ENCODE results near the gene NOTO. TPM values are rescaled to one million over a fixed set of nuclear protein-coding genes. Genes with fewer than 3 reads are reported as not detected.
"Not testable (repeated sequence)": the region's sequence is repeated elsewhere in the genome, so short reads cannot be mapped to it uniquely, and the experiment has no call there.

Gene NOTO
- total RNA-seq, 1 donor from 2014 or later: not detected

GRCh38 chr2:73197579-73197978, 4.8 kb upstream of the NOTO start:
- Mint-ChIP-seq H3K27me3 (ENCODE audit: low read depth) (peaks cover 75% of the 10 kb centered on the region), H3K9me3 (peaks cover 6% of the 10 kb centered on the region), H3K4me1 (peaks cover 2% of the 10 kb centered on the region), H3K27ac (no peak overlapping the region), H3K4me3 (no peak overlapping the region), H3K36me3 (no peaks in the 10 kb centered on the region)
- TF ChIP-seq CTCF (IDR thresholded peaks at IDR 0.05; ENCODE audit: unreplicated experiment): no peak
- DNase-seq (ENCODE audit: low spot score in 2 of 2, unreplicated experiment in 2 of 2): no peak

- not testable (repeated sequence) for H3K9me3 Mint-ChIP-seq; H3K27ac Mint-ChIP-seq; H3K36me3 Mint-ChIP-seq; H3K4me1 Mint-ChIP-seq; H3K4me3 Mint-ChIP-seq; DNase-seq (ENCODE audit: low spot score in 2 of 2, unreplicated experiment in 2 of 2)
- peaks cover 93% of the 10 kb centered on the region for H3K27me3 Mint-ChIP-seq (ENCODE audit: low read depth)
Measured at GRCh38 chr2:73200281-73200680, 2.1 kb upstream of the NOTO start.

- H3K4me3 Mint-ChIP-seq: peak overlapping the region; percentile 36
Measured at GRCh38 chr2:73203055-73203681, 794 bp downstream of the NOTO start.

DNA sequence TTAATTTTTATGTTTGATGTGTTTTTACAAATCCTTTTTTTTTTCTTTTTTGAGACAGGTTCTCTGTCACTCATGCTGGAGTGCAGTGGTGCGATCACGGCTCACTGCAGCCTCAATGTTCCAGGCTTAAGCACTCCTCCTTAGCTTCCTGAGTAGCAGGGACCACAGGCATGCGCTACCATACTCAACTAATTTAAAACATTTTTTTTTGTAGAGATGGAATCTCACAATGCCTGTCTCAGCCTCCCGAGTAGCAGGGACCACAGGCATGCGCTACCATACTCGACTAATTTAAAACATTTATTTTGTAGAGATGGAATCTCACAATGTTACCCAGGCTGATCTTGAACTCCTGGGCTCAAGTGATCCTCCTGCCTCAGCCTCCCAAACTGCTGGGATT, 3.2 kb downstream of the NOTO start:
- Mint-ChIP-seq H3K36me3 (no peaks in the 10 kb centered on the region), H3K27me3 (ENCODE audit: low read depth) (peaks cover 89% of the 10 kb centered on the region), H3K27ac (no peak overlapping the region), H3K9me3 (peaks cover 6% of the 10 kb centered on the region), H3K4me1 (peaks cover 2% of the 10 kb centered on the region), H3K4me3 (no peak overlapping the region)
- no peak for DNase-seq (ENCODE audit: low spot score in 2 of 2, unreplicated experiment in 2 of 2)
- no peak for TF ChIP-seq CTCF (IDR thresholded peaks at IDR 0.05; ENCODE audit: unreplicated experiment)

More at GRCh38 chr2:73203055-73203681, 794 bp downstream of the NOTO start:
- Mint-ChIP-seq H3K27me3 (ENCODE audit: low read depth) (peaks cover 94% of the 10 kb centered on the region), H3K4me1 (peaks cover 2% of the 10 kb centered on the region), H3K27ac (no peak overlapping the region), H3K9me3 (peaks cover 6% of the 10 kb centered on the region), H3K36me3 (no peaks in the 10 kb centered on the region)
- DNase-seq (ENCODE audit: low spot score in 2 of 2, unreplicated experiment in 2 of 2): no peak
- TF ChIP-seq CTCF (IDR thresholded peaks at IDR 0.05; ENCODE audit: unreplicated experiment): no peak

- no peak overlapping the region for H3K4me3 Mint-ChIP-seq
Measured at GRCh38 chr2:73208258-73208657, 5.9 kb downstream of the NOTO start.

GRCh38 chr2:73210019-73210418, 7.6 kb downstream of the NOTO start:
- Mint-ChIP-seq H3K27me3 (ENCODE audit: low read depth) (peaks cover 47% of the 10 kb centered on the region), H3K27ac (no peak overlapping the region), H3K36me3 (no peaks in the 10 kb centered on the region), H3K4me3 (no peak overlapping the region), H3K9me3 (no peaks in the 10 kb centered on the region), H3K4me1 (peaks cover 12% of the 10 kb centered on the region)
- no peak for DNase-seq (ENCODE audit: low spot score in 2 of 2, unreplicated experiment in 2 of 2)
- TF ChIP-seq CTCF (IDR thresholded peaks at IDR 0.05; ENCODE audit: unreplicated experiment): no peak

More at GRCh38 chr2:73208258-73208657, 5.9 kb downstream of the NOTO start:
- Mint-ChIP-seq H3K36me3 (no peaks in the 10 kb centered on the region), H3K27ac (no peak overlapping the region), H3K27me3 (ENCODE audit: low read depth) (peaks cover 64% of the 10 kb centered on the region), H3K4me1 (peaks cover 3% of the 10 kb centered on the region), H3K9me3 (no peaks in the 10 kb centered on the region)
- no peak for TF ChIP-seq CTCF (IDR thresholded peaks at IDR 0.05; ENCODE audit: unreplicated experiment)
- DNase-seq (ENCODE audit: low spot score in 2 of 2, unreplicated experiment in 2 of 2): no peak

Data from mesothelial cell of epicardium (in vitro differentiated cells).